GM21447 (cell line): ENCODE data around the gene SPATA32.

Experiments
- ATAC-seq: cut with Tn5 transposase; IDR thresholded peaks from one replicate; pipeline ENCODE4 v1.9.1; 2021; ENCODE audit not compliant: unreplicated experiment

The SPATA32 gene

DNA sequence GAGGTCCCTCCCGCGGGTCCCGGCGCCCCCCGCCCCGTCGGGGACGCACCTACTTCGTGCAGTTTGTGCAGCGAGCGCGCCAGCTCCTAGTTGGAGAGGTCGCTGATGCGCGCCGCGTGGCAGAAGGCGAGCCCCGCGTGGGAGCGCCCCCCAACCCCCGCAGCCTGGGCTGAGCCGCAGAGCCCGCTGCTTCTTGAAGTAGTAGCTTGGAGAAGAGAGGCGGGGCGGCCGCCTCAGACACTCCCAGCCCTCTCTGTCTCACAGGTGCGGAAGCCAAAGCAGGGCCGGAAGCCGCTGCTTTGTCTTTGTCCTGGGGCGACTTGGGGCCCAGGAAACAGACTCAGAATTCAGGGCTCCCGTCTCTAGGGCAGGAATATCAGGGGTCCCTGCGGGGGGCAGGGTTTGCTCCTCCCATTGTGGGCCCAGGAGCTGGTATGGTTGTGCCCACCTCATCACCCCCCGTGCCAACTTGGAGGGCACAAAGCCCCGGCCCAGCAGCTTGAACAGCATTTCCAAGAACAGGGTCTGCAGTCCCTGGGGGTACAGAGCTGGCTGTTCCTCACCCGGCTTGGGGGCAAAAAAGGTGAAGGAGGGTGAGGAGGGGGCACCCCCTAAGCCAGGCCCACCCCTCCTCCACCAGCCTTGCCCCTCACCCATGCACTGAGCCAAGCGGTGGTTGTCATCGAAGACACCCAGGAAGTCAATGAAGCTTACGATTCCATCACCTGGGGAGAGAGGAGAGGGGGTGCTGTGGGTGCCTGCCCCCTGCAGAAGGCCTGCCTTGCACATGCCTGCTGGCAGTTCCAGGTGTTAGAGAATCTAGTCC is 13.5 kb downstream of the SPATA32 start:
- ATAC-seq: peak; percentile 48

GRCh38 chr17:45247429-45248131 is 14.3 kb downstream of the SPATA32 start:
- ATAC-seq: peak; percentile 70

DNA sequence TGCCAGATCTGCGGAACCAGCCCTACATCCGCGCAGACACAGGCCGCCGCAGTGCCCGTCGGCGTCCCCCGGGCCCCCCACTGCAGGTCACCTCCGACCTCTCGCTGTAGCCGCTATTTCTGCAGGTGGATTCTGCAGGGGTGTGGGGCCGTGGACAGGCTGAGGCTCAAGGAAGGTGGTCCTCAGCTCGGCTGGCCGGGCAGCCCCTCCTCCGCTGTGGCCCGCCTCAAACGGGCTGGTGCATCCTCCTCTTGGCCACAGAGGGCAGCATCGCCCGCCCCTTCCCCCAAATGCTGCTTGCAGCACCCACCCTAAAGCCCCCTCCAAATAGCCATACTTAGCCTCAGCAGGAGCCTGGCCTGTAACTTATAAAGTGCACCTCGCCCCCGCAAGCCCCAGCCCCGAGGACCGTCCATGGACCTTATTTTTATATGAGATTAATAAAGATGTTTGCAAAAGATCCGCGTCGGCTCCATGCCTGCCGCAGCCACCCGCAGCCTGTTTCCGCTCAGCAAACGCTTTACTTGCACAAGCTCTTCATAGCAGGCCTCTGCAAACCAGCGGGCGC is 14.9 kb downstream of the SPATA32 start:
- no peak for ATAC-seq

GRCh38 chr17:45246338-45246737 is 15.6 kb downstream of the SPATA32 start:
- ATAC-seq: no peak

DNA sequence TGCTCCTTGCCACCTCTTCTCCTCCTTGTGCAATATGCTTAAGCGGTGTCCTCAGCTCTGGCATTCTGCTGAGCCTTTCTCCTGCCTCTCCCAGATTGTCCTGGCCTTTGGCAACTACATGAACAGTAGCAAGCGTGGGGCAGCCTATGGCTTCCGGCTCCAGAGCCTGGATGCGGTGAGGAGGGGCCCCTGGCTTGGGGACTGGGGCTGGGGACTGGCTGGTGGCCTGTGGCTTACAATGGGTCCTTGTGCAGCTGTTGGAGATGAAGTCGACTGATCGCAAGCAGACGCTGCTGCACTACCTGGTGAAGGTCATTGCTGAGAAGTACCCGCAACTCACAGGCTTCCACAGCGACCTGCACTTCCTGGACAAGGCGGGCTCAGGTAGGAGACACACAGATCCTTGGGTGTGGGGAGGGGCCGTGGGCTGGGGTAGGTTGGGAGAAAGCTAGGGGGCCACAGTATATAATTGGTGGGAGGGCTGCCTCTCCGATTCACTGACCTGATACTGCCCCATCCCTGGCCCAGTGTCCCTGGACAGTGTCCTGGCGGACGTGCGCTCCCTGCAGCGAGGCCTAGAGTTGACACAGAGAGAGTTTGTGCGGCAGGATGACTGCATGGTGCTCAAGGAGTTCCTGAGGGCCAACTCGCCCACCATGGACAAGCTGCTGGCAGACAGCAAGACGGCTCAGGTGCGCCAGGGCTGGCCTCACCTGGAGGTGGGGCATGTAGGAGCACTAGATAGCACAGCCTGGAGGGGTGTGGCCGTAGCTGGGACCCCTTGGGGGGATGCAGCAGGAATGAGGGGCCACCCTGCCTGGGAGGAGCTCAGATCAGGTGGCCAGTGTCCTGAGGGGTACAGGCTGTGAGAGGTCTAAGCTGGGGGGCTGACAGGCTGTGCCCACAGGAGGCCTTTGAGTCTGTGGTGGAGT is 16.9 kb downstream of the SPATA32 start:
- ATAC-seq: no peak

- no peak for ATAC-seq
Measured at GRCh38 chr17:45243750-45244149, 18.1 kb downstream of the SPATA32 start.

DNA sequence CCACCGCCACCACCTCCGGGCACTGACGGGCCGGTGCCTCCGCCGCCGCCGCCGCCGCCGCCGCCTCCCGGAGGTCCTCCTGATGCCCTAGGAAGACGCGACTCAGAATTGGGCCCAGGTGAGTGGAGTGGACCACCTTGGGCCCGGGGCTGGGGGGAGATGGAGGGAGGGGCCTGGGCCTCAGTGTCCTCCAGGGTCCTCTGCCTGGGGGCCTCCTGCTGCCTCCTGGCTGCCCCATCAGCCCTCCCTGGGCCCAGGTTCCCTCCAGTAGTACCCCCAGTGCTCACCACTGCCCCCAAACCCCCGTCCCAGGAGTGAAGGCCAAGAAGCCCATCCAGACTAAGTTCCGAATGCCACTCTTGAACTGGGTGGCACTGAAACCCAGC is 19.9 kb downstream of the SPATA32 start:
- ATAC-seq: no peak

DNA sequence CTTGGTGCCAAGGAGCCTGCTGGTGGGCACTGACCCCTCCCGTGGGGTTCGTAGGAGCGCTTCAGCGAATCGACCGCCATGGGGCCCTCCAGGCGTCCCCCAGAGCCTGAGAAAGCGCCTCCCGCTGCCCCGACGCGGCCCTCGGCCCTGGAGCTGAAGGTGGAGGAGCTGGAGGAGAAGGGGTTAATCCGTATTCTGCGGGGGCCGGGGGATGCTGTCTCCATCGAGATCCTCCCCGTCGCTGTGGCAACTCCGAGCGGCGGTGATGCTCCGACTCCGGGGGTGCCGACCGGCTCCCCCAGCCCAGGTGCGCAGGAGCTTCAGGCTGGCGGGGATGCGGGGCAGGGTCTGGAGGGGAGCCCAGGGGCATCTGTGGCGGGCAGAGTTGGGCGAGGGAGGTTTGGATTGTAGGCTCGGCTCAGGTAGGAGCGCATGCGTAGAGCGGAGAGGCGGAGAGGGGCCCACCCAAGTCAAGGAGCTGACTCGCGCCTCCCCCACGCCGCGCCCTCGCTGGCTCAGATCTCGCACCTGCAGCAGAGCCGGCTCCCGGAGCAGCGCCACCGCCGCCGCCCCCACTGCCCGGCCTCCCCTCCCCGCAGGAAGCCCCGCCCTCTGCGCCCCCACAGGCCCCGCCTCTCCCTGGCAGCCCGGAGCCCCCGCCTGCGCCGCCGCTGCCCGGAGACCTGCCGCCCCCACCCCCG is 20.4 kb downstream of the SPATA32 start:
- ATAC-seq: no peak

DNA sequence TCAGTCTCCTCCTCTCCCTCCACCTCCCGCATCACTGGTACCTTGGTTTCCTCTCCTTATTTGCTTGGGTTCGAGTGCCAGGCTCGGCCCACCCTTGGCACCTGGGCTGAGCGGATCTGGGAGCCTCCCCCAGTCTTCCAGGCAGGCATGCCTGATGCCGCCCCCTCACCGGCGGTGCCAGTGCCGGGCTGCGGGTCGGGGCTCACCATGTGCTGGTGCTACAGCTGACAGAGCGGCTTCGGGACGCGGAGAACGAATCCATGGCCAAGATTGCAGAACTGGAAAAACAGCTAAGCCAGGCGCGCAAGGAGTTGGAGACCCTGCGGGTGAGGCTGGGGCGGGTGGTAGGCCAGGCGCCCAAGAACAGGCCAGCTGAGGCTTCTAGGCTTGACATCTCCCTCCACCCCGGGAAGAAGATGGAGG is 21.0 kb downstream of the SPATA32 start:
- no peak for ATAC-seq

- ATAC-seq: no peak
Measured at GRCh38 chr17:45238155-45238774, 23.6 kb downstream of the SPATA32 start.

GRCh38 chr17:45237686-45238085 is 24.2 kb downstream of the SPATA32 start:
- ATAC-seq: no peak

GRCh38 chr17:45236282-45236606 is 25.6 kb downstream of the SPATA32 start:
- no peak for ATAC-seq

- ATAC-seq: no peak
Measured at GRCh38 chr17:45235416-45236281, 26.2 kb downstream of the SPATA32 start.

- no peak for ATAC-seq
Measured at GRCh38 chr17:45234641-45235415, 27.1 kb downstream of the SPATA32 start.

DNA sequence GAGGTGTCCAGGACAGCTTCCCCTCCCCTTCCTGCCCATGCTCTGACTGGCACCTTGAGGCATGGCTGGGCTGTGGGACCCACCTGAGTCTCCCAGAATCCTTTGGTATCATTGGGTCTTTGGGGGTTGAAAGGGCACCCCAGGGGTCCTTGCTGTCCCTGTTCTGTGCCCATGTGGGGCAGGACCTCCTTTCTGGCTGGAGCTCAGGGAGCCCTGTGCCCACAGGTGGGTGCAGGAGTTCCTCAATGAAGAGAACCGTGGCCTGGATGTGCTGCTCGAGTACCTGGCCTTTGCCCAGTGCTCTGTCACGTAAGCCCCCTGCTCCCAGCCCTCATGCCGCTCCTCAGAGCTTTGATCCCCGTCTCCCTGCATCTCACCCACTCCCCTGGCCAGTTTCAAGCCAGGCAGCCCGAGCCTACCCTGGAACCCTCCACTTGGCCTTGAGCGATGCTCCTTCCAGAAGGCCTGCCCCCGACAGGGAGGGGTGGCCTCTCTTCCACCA is 28.4 kb downstream of the SPATA32 start:
- ATAC-seq: no peak

GRCh38 chr17:45232514-45233422 is 29.1 kb downstream of the SPATA32 start:
- ATAC-seq: no peak

DNA sequence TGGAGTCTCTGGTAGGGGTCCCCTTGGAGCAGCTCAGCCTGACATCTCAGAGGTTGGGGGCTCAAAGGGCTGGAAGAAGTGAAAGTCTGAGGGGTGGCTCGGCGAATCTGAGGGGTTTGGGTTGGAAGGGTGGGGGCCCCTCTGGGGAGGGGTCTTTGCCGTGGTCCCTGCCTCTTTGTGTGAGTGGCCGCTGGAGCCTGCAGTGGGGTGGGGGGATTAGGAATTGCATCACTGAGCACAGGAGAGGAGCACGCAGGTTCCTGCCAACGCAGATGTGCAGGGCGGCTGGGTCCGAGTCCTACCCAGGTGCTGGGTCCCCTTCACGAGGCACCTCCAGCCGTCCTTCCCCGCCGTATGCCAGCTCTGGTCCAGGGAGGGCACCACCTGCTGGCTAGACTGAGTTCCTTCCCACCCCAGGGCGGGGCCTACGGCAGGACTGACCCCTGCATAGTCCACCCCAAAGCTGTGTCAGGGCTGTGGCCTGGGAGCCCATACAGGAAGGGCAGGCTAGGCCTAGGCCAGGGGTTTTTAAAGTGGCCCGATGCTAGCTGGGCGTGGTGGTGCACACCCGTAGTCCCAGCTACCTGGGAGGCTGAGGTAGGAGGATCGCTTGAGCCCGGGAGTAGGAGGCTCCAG is 30.3 kb downstream of the SPATA32 start:
- ATAC-seq: no peak
